GM23248 (cell line): ENCODE measurements around the gene C10orf71. TPM values are rescaled to one million over a fixed set of nuclear protein-coding genes. Genes with fewer than 3 reads are reported as not detected.

ENCODE experiments used
- DNase-seq: peaks from one replicate; pipeline ENCODE4 v3.0.0-alpha.2; 2015
- H2AFZ ChIP-seq: fragments of 200-600 bp; sonication (generic); 2 replicates; pipeline ENCODE4 v1.6.1; 2016; ENCODE audit warnings: antibody characterized with exemption
- H3F3A ChIP-seq: fragments of 200-600 bp; sonication (generic); 2 replicates; pipeline ENCODE4 v1.6.1; 2016; ENCODE audit warnings: mild to moderate bottlenecking, antibody characterized with exemption, mixed run types; ENCODE audit not compliant: insufficient read depth
- H3K27ac ChIP-seq: fragments of 200-600 bp; sonication (generic); 2 replicates; pipeline ENCODE4 v1.5.1; 2016; ENCODE audit warnings: mild to moderate bottlenecking
- H3K27me3 ChIP-seq: fragments of 200-600 bp; sonication (generic); replicated peaks from 2 replicates; pipeline ENCODE4 v1.6.1; 2016; ENCODE audit warnings: mild to moderate bottlenecking; ENCODE audit not compliant: insufficient read depth
- H3K36me3 ChIP-seq: fragments of 200-600 bp; sonication (generic); 2 replicates; pipeline ENCODE4 v1.6.1; 2016; ENCODE audit warnings: low read depth, mild to moderate bottlenecking
- H3K4me1 ChIP-seq: fragments of 200-600 bp; sonication (generic); 2 replicates; pipeline ENCODE4 v1.6.1; 2016; ENCODE audit warnings: mild to moderate bottlenecking; ENCODE audit not compliant: insufficient read depth
- H3K4me2 ChIP-seq: fragments of 200-600 bp; sonication (generic); one replicate; pipeline ENCODE4 v1.6.1; 2016; ENCODE audit warnings: mild to moderate bottlenecking; ENCODE audit not compliant: unreplicated experiment
- H3K4me3 ChIP-seq: fragments of 200-600 bp; sonication (generic); 2 replicates; pipeline ENCODE4 v1.5.1; 2016; ENCODE audit warnings: mild to moderate bottlenecking
- H3K79me2 ChIP-seq: fragments of 200-600 bp; sonication (generic); 2 replicates; pipeline ENCODE4 v1.6.1; 2016; ENCODE audit warnings: mild to moderate bottlenecking; ENCODE audit not compliant: insufficient read depth
- H3K9ac ChIP-seq: fragments of 200-600 bp; sonication (generic); 2 replicates; pipeline ENCODE4 v1.6.1; 2016; ENCODE audit warnings: mild to moderate bottlenecking
- H3K9me2 ChIP-seq: fragments of 200-600 bp; sonication (generic); 2 replicates; pipeline ENCODE4 v1.6.1; 2016; ENCODE audit warnings: mixed run types, mild to moderate bottlenecking, moderate library complexity; ENCODE audit not compliant: insufficient read depth
- H3K9me3 ChIP-seq: fragments of 200-600 bp; sonication (generic); one replicate; pipeline ENCODE4 v1.6.1; 2017; ENCODE audit warnings: low read depth
- H4K20me1 ChIP-seq: fragments of 200-600 bp; sonication (generic); 2 replicates; pipeline ENCODE4 v1.6.0; 2016; ENCODE audit not compliant: insufficient read depth
- EZH2 ChIP-seq: fragments of 200-600 bp; sonication (generic); IDR thresholded peaks from 2 replicates; pipeline ENCODE4 v1.6.1; 2018; ENCODE audit warnings: antibody characterized with exemption, mild to moderate bottlenecking; ENCODE audit not compliant: insufficient read depth, poor library complexity, severe bottlenecking
- EZH2phosphoT487 ChIP-seq: fragments of 200-600 bp; sonication (generic); IDR thresholded peaks from 2 replicates; pipeline ENCODE4 v1.6.1; 2018; ENCODE audit warnings: antibody characterized with exemption, moderate library complexity, mild to moderate bottlenecking, low read depth; ENCODE audit not compliant: insufficient read depth
- WGBS, 2 experiments: methylation state at CpG; one replicate each; pipeline ENCODE4 v1.1.6; 2015 to 2017; ENCODE audit warnings: low lambda C conversion rate in 2 of 2, low coverage in 1 of 2; ENCODE audit errors: missing lambda C conversion rate in 2 of 2; 5-methylcytosine and 5-hydroxymethylcytosine counted together
- in situ Hi-C: fragments of 300-500 bp; cut with MboI; formaldehyde crosslinking; loops from 2 replicates; pipeline ENCODE4 v1.15.0; 2020
- polyA plus RNA-seq: library from polyadenylated mRNA; unstranded; fragments of >200 nt; fragmentation: Nextera tagmentation; extraction: Ambion mirVana; gene quantifications from 2 replicates; pipeline ENCODE4 v1.2.1, GENCODE V29; 2016
- total RNA-seq: library from RNA; depleted of rRNA; stranded (reverse); fragments of >200 nt; shearing (Covaris generic); gene quantifications from 2 replicates; pipeline ENCODE4 v1.2.3, GENCODE V29; 2014

C10orf71 gene
- total and polyA plus RNA-seq, 2 experiments from 2014 or later, result not detected

GRCh38 chr10:49364051-49364450, 65.1 kb downstream of the C10orf71 start:
- Histone ChIP-seq H3K9me2 (no peaks in the 10 kb centered on the region), H3F3A (no peaks in the 10 kb centered on the region), H3K4me3 (no peak overlapping the region), H3K27ac (no peak overlapping the region), H3K4me1 (no peaks in the 10 kb centered on the region), H3K27me3 (peaks cover 11% of the 10 kb centered on the region), H2AFZ (no peak overlapping the region), H3K79me2 (no peaks in the 10 kb centered on the region), H3K9ac (no peak overlapping the region), H3K4me2 (no peak overlapping the region), H4K20me1 (no peaks in the 10 kb centered on the region), H3K9me3 (no peaks in the 10 kb centered on the region), H3K36me3 (no peaks in the 10 kb centered on the region)
- in situ Hi-C loops, result no loop called here
- 65 to 66% methylated on average over 5 of the region's 5 CpGs for WGBS, 2 experiments
- TF ChIP-seq EZH2phosphoT487, result no peak
- TF ChIP-seq EZH2, result no peak
- no peak for DNase-seq

DNA sequence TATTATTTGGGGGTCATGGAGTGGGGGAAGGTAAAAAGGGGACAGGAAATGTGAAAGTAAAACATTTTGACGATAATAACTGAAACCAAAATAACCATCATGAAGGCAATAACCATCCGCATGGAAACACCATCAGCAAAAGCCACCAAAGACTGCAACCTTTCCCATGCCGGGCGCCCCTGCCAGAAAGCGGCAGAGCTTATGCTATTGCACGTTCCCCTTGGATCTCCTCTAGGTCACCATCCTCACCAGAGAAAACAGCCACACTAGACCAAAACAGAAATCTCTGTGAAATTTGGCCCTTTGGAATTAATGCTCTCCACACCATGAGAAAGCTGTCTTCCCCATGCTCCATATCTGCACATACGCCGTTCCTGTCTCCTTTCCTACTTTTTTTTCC, 65.8 kb downstream of the C10orf71 start:
- H3K4me2 ChIP-seq, result no peak overlapping the region
- no peak overlapping the region for H3K4me3 ChIP-seq
- H3K79me2 ChIP-seq, result no peaks in the 10 kb centered on the region
- TF ChIP-seq EZH2phosphoT487 (no peak), EZH2 (no peak)
- no peaks in the 10 kb centered on the region for H3F3A ChIP-seq
- H3K9me3 ChIP-seq, result no peaks in the 10 kb centered on the region
- no peak overlapping the region for H2AFZ ChIP-seq
- no peak overlapping the region for H3K9ac ChIP-seq
- WGBS, 2 experiments, result 78 to 81% methylated on average over 8 of the region's 8 CpGs
- no peaks in the 10 kb centered on the region for H3K4me1 ChIP-seq
- no peak for DNase-seq
- H4K20me1 ChIP-seq, result no peaks in the 10 kb centered on the region
- no peak overlapping the region for H3K27ac ChIP-seq
- H3K36me3 ChIP-seq, result no peaks in the 10 kb centered on the region
- peaks cover 11% of the 10 kb centered on the region for H3K27me3 ChIP-seq
- in situ Hi-C loops, result no loop called here
- no peaks in the 10 kb centered on the region for H3K9me2 ChIP-seq

GRCh38 chr10:49365275-49365674, 66.3 kb downstream of the C10orf71 start:
- H3K36me3 ChIP-seq, result no peaks in the 10 kb centered on the region
- H4K20me1 ChIP-seq, result no peaks in the 10 kb centered on the region
- no peak overlapping the region for H3K4me3 ChIP-seq
- H3K4me1 ChIP-seq, result no peaks in the 10 kb centered on the region
- no peaks in the 10 kb centered on the region for H3K9me3 ChIP-seq
- H3K9me2 ChIP-seq, result no peaks in the 10 kb centered on the region
- in situ Hi-C loops, result no loop called here
- no peak for TF ChIP-seq EZH2
- TF ChIP-seq EZH2phosphoT487, result no peak
- no peaks in the 10 kb centered on the region for H3F3A ChIP-seq
- H3K9ac ChIP-seq, result no peak overlapping the region
- no peak for DNase-seq
- H2AFZ ChIP-seq, result no peak overlapping the region
- WGBS, 2 experiments, result 63 to 65% methylated on average over 3 of the region's 3 CpGs
- no peaks in the 10 kb centered on the region for H3K79me2 ChIP-seq
- peaks cover 11% of the 10 kb centered on the region for H3K27me3 ChIP-seq
- H3K4me2 ChIP-seq, result no peak overlapping the region
- H3K27ac ChIP-seq, result no peak overlapping the region

DNA sequence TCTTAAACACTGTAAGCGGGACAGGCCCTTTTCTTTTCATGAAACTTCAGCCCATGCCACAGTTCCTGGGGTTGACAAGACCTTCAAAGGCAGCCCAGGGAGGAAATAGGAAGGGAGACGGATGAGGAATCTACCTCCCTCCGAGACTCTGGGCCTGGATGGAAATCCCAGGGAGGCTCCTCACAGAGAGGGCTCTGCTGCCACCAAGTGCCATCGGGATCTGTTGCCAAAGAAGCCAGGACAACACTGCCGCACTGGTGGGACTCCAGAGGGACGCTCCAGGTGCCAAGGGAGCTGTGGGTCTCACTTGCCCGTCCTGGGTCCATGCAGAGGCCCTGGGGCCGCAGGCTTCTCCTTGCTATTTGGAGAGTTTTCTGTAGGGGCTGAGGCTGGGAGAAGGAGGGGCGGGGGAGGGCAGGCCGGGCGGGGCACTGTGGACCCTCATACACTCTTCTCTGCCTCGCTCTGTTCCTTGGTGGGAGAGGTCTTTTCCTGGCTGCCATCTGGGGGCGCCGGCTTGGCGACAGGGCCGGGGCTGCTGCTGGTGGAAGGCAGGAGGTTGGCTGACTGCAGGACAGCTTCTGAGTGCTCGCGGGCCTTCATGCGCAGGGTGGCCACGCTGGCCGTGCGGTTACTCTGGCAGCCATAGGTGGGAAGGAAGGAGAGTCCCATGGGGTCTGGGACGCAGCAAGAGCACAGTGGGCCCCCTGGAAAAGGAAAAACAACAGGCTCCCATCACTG, 66.9 kb downstream of the C10orf71 start:
- Histone ChIP-seq H3K79me2 (no peaks in the 10 kb centered on the region), H3K27ac (no peak overlapping the region), H3F3A (no peaks in the 10 kb centered on the region), H3K9ac (no peak overlapping the region), H3K36me3 (no peaks in the 10 kb centered on the region), H3K4me1 (no peaks in the 10 kb centered on the region), H3K4me2 (no peak overlapping the region), H4K20me1 (no peaks in the 10 kb centered on the region), H3K9me2 (no peaks in the 10 kb centered on the region), H3K27me3 (peaks cover 11% of the 10 kb centered on the region), H2AFZ (no peak overlapping the region), H3K4me3 (no peak overlapping the region), H3K9me3 (no peaks in the 10 kb centered on the region)
- no peak for DNase-seq
- 63 to 72% methylated on average over 17 to 23 of the region's 23 CpGs for WGBS, 2 experiments
- TF ChIP-seq EZH2phosphoT487 (no peak), EZH2 (no peak)
- in situ Hi-C loops, result no loop called here
